Suprapubic skin (tissue), 4 donors: ENCODE results near the gene GNAQ. TPM values are rescaled to one million over a fixed set of nuclear protein-coding genes. Genes with fewer than 3 reads are reported as not detected.
"Not testable (repeated sequence)": the region's sequence is repeated elsewhere in the genome, so short reads cannot be mapped to it uniquely, and the experiment has no call there.

ENCODE experiments used
- DNase-seq, 2 donors: peaks; one replicate each; pipeline ENCODE4 v3.0.0-alpha.2; 2019; ENCODE audit warnings: low spot score in 2 of 2
- H3K27ac ChIP-seq: fragments of 200-600 bp; sonication (generic); one replicate; pipeline ENCODE4 v1.5.1; 2019
- H3K27me3 ChIP-seq: fragments of 200-600 bp; sonication (generic); one replicate; pipeline ENCODE4 v1.5.1; 2019
- H3K36me3 ChIP-seq: fragments of 200-600 bp; sonication (generic); one replicate; pipeline ENCODE4 v1.5.1; 2019
- H3K4me1 ChIP-seq: fragments of 200-600 bp; sonication (generic); one replicate; pipeline ENCODE4 v1.5.1; 2019
- H3K4me3 ChIP-seq: fragments of 200-600 bp; sonication (generic); one replicate; pipeline ENCODE4 v1.5.1; 2019; ENCODE audit warnings: mild to moderate bottlenecking
- H3K9me3 ChIP-seq: fragments of 200-600 bp; sonication (generic); one replicate; pipeline ENCODE4 v1.5.1; 2019
- EP300 ChIP-seq: sonication (generic); formaldehyde crosslinking; IDR thresholded peaks from one replicate; pipeline ENCODE4 v1.6.1; 2017; ENCODE audit warnings: antibody characterized with exemption
- POLR2A ChIP-seq, 2 donors: fragments of 450-650 bp; IDR thresholded peaks; one replicate each; pipeline ENCODE4 v1.6.1; 2017; ENCODE audit warnings: antibody characterized with exemption in 2 of 2, mild to moderate bottlenecking in 2 of 2, moderate library complexity in 2 of 2
- POLR2AphosphoS5 ChIP-seq, 3 donors: sonication (generic); formaldehyde crosslinking; IDR thresholded peaks; one replicate each; pipeline ENCODE4 v1.6.1; 2017; ENCODE audit warnings: antibody characterized with exemption in 3 of 3
- WGBS: methylation state at CpG from one replicate; pipeline ENCODE4 v1.1.5; 2018; 5-methylcytosine and 5-hydroxymethylcytosine counted together
- total RNA-seq, 4 donors: library from RNA; depleted of rRNA; stranded (reverse); fragments of >200 nt; gene quantifications; one replicate each; pipeline ENCODE4 v1.1.0, GENCODE V29; 2016
- TF ChIP-seq, protein P1 (sequence below), 2 donors: fragments of 200-600 bp in 1 of 2; fragments of 450-650 bp in 1 of 2; sonication (generic) in 1 of 2; IDR thresholded peaks; one replicate each; pipeline ENCODE4 v1.5.1; 2016 to 2019; ENCODE audit warnings: antibody characterized with exemption in 2 of 2, mild to moderate bottlenecking in 1 of 2, moderate library complexity in 1 of 2

GNAQ gene
- total RNA-seq, 4 donors from 2014 or later: 16.0 to 29.0 (median 17.7) TPM

DNA sequence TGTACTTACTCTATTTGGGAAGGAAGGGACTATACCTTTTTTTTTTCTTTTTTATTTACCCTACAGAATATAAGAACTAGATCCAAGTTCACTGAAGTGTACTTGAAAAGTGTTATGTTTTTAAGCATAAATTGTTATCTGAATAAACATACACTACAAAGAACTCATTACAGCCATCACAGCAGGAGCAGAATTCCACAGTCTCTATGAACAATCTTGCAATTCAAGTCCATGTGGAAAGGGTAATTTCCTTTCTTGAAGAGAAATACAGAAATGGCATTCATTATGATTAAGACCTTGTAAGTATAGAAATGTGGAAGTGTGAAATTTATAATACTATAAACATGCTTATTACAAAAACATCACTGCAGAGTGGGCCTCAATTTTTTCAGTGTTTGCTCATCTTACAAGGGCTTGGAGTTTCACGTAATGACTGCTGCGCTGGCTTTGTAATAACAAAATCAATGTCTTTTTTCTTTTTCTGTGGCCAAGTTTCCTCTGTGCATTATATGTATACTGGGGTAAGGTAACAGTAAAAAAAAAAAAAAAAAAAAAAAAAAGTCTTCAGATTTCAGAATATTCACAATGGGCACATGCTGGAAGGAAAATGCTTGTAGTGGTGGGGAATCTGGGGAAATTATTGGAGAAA lies 306.4 kb downstream of the GNAQ start:
- H3K4me3 ChIP-seq: no peak overlapping the region
- TF ChIP-seq EP300: no peak
- TF ChIP-seq POLR2AphosphoS5 (IDR thresholded peaks at IDR 0.05): no peak
- no peak for TF ChIP-seq POLR2A (IDR thresholded peaks at IDR 0.05)
- TF ChIP-seq, protein P1, sequence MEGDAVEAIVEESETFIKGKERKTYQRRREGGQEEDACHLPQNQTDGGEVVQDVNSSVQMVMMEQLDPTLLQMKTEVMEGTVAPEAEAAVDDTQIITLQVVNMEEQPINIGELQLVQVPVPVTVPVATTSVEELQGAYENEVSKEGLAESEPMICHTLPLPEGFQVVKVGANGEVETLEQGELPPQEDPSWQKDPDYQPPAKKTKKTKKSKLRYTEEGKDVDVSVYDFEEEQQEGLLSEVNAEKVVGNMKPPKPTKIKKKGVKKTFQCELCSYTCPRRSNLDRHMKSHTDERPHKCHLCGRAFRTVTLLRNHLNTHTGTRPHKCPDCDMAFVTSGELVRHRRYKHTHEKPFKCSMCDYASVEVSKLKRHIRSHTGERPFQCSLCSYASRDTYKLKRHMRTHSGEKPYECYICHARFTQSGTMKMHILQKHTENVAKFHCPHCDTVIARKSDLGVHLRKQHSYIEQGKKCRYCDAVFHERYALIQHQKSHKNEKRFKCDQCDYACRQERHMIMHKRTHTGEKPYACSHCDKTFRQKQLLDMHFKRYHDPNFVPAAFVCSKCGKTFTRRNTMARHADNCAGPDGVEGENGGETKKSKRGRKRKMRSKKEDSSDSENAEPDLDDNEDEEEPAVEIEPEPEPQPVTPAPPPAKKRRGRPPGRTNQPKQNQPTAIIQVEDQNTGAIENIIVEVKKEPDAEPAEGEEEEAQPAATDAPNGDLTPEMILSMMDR (IDR thresholded peaks at IDR 0.05): no peak
- DNase-seq: no peak
- H3K27ac ChIP-seq: no peak overlapping the region
- WGBS: 49% methylated on average over 2 of the region's 2 CpGs
- peaks cover 27% of the 10 kb centered on the region for H3K36me3 ChIP-seq
- no peaks in the 10 kb centered on the region for H3K27me3 ChIP-seq
- H3K4me1 ChIP-seq: no peaks in the 10 kb centered on the region
- H3K9me3 ChIP-seq: no peaks in the 10 kb centered on the region

- DNase-seq, H3K4me1 ChIP-seq, H3K4me3 ChIP-seq, H3K27ac ChIP-seq, H3K27me3 ChIP-seq, H3K36me3 ChIP-seq, H3K9me3 ChIP-seq: not testable (repeated sequence)
- 93% methylated on average over 11 of the region's 11 CpGs for WGBS
These were observed 310.5 kb downstream of the GNAQ start for GRCh38 chr9:77721156-77721555.

GRCh38 chr9:77719321-77719720 lies 312.3 kb downstream of the GNAQ start:
- no peak for DNase-seq
- Histone ChIP-seq H3K4me1 (peaks cover 9% of the 10 kb centered on the region), H3K4me3 (no peak overlapping the region), H3K9me3 (no peaks in the 10 kb centered on the region), H3K27me3 (no peaks in the 10 kb centered on the region), H3K27ac (peak overlapping the region; percentile 11), H3K36me3 (no peaks in the 10 kb centered on the region)
- 48% methylated on average over 3 of the region's 3 CpGs for WGBS
- TF ChIP-seq, protein P1 (IDR thresholded peaks at IDR 0.05): no peak
- TF ChIP-seq POLR2AphosphoS5 (IDR thresholded peaks at IDR 0.05): no peak
- no peak for TF ChIP-seq EP300
- TF ChIP-seq POLR2A (IDR thresholded peaks at IDR 0.05): no peak

GRCh38 chr9:77718298-77718640 lies 313.3 kb downstream of the GNAQ start:
- not testable (repeated sequence) for DNase-seq, H3K36me3 ChIP-seq, H3K4me3 ChIP-seq, H3K9me3 ChIP-seq, H3K27me3 ChIP-seq, H3K27ac ChIP-seq
- 77% methylated on average over 5 of the region's 5 CpGs for WGBS
- H3K4me1 ChIP-seq: peaks cover 15% of the 10 kb centered on the region

DNA sequence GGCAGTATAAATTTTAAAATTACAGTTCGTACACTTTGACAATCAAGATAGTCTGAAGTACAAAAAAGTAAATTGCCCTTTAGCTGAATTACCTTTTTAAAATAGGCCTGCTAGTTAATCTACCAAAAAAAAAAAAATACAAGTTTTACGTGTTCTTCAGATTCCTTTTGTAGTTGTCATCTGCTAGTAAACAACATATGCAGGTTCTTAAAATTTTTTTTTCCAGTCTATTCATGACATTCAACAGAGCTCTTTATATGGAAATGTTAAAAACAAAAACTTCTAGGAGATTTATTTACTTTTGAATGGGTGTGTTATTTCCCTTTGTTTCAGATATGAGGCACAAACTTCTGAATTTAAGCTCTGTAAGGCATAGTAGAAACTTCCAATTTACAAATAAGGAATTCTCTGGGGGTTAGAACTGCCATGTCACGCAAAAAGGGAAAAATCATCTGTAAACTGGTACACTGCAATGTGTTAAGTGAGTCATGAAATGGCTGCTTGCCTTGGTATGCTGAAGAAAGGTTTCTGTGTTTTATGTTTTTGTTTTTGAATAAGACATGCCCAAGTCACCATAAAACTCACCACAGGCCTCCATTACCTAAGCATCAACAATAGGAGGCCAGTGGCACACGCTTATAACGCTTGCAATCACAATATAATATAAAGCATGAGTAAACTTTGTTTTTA lies 313.9 kb downstream of the GNAQ start:
- H3K4me1 ChIP-seq: peaks cover 15% of the 10 kb centered on the region
- WGBS: 59% methylated on average over 5 of the region's 5 CpGs
- H3K36me3 ChIP-seq, H3K27ac ChIP-seq, H3K4me3 ChIP-seq, H3K9me3 ChIP-seq, H3K27me3 ChIP-seq, DNase-seq: not testable (repeated sequence)

GRCh38 chr9:77714077-77714549 lies 317.5 kb downstream of the GNAQ start:
- Histone ChIP-seq H3K27ac (no peak overlapping the region), H3K4me3 (no peak overlapping the region), H3K36me3 (no peaks in the 10 kb centered on the region), H3K4me1 (peaks cover 9% of the 10 kb centered on the region), H3K27me3 (no peaks in the 10 kb centered on the region), H3K9me3 (peaks cover 4% of the 10 kb centered on the region)
- 42% methylated on average over 4 of the region's 4 CpGs for WGBS
- TF ChIP-seq, protein P1 (IDR thresholded peaks at IDR 0.05): no peak
- DNase-seq: no peak
